SU-DHL-6 (cell line): Measurements from ENCODE around the gene NCKAP1.

Experiments
- H2AFZ ChIP-seq: fragments of 200-600 bp; sonication (generic); 2 replicates; pipeline ENCODE4 v1.6.1; 2014; ENCODE audit warnings: low read depth, mild to moderate bottlenecking, moderate library complexity, mixed read lengths, antibody characterized with exemption, low read length; ENCODE audit not compliant: severe bottlenecking
- H3F3A ChIP-seq: fragments of 200-600 bp; shearing (Covaris generic); 2 replicates; pipeline ENCODE4 v1.6.0; 2016; ENCODE audit warnings: antibody characterized with exemption, mild to moderate bottlenecking; ENCODE audit not compliant: insufficient read depth
- H3K27ac ChIP-seq: fragments of 200-600 bp; sonication (generic); 2 replicates; pipeline ENCODE4 v1.5.1; 2016; ENCODE audit warnings: low read depth, mild to moderate bottlenecking, low read length, moderate library complexity, mixed read lengths
- H3K27me3 ChIP-seq: fragments of 200-600 bp; sonication (generic), shearing (Covaris generic); 2 replicates; pipeline ENCODE4 v1.6.0; 2014; ENCODE audit warnings: mild to moderate bottlenecking, low read length
- H3K36me3 ChIP-seq: fragments of 200-600 bp; sonication (generic); 2 replicates; pipeline ENCODE4 v1.6.1; 2014; ENCODE audit warnings: mild to moderate bottlenecking, low read length, mixed read lengths
- H3K4me2 ChIP-seq: fragments of 300-600, 200-600 bp; shearing (Covaris generic), sonication (generic); 2 replicates; pipeline ENCODE4 v1.6.0; 2014; ENCODE audit warnings: low read length, low read depth, mild to moderate bottlenecking; ENCODE audit not compliant: poor library complexity, severe bottlenecking
- H3K4me3 ChIP-seq: fragments of 200-600 bp; sonication (generic); 2 replicates; pipeline ENCODE4 v1.5.1; 2014; ENCODE audit warnings: antibody characterized with exemption, low read length, mild to moderate bottlenecking, mixed read lengths; ENCODE audit not compliant: insufficient read depth, poor library complexity, severe bottlenecking
- H3K79me2 ChIP-seq: fragments of 200-600 bp; sonication (generic); 2 replicates; pipeline ENCODE4 v1.6.1; 2014; ENCODE audit warnings: mild to moderate bottlenecking, low read length, moderate library complexity; ENCODE audit not compliant: insufficient read depth
- H3K9ac ChIP-seq: fragments of 200-600 bp; sonication (generic); 2 replicates; pipeline ENCODE4 v1.7.0; 2014; ENCODE audit warnings: mild to moderate bottlenecking, low read length
- H3K9me2 ChIP-seq: fragments of 200-600 bp; sonication (generic); replicated peaks from 2 replicates; pipeline ENCODE4 v1.6.1; 2014; ENCODE audit warnings: low read length; ENCODE audit not compliant: insufficient read depth
- H3K9me3 ChIP-seq: fragments of 200-600 bp; sonication (generic); 2 replicates; pipeline ENCODE4 v1.6.1; 2014; ENCODE audit warnings: low read length, mixed read lengths; ENCODE audit not compliant: insufficient read depth
- H4K20me1 ChIP-seq: fragments of 200-600 bp; sonication (generic); 2 replicates; pipeline ENCODE4 v1.6.1; 2014; ENCODE audit warnings: low read depth, mild to moderate bottlenecking, antibody characterized with exemption, low read length, moderate library complexity, mixed read lengths
- EZH2phosphoT487 ChIP-seq: fragments of 200-600 bp; sonication (generic), shearing (Covaris generic); conservative IDR thresholded peaks from 2 replicates; pipeline ENCODE4 v1.6.1; 2018; ENCODE audit warnings: mild to moderate bottlenecking, antibody characterized with exemption, low read length, moderate library complexity, mixed read lengths
- TF ChIP-seq, protein P1 (sequence below): fragments of 200-600 bp; sonication (generic); IDR thresholded peaks from one replicate; pipeline ENCODE4 v1.5.1; 2017; ENCODE audit warnings: antibody characterized with exemption, mild to moderate bottlenecking, low read length, moderate library complexity; ENCODE audit not compliant: insufficient read depth, poor library complexity, severe bottlenecking

NCKAP1 gene

DNA sequence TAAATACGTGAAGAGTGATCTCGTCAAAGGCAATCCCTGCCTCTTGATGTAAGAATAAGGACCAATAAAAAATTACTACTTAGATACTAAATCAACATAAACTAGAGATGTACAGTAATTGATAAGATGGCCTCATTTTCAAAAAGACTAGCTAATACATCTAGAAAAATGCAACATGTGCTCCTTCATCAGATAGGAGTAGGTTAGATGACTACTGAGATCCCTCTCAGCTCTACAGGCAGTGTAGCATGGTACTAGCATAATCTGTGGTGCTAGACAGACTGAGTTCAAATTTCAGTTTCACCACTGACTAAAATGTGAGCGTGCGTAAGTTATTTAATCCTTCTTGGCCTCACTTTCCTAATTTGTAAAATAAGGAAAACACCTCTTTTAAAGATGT lies 89.2 kb downstream of the NCKAP1 start:
- no peaks in the 10 kb centered on the region for H3K27me3 ChIP-seq
- H3K4me3 ChIP-seq: no peak overlapping the region
- no peak overlapping the region for H3K4me2 ChIP-seq
- no peaks in the 10 kb centered on the region for H3K9me3 ChIP-seq
- H4K20me1 ChIP-seq: no peaks in the 10 kb centered on the region
- H3K9ac ChIP-seq: no peak overlapping the region
- H2AFZ ChIP-seq: no peak overlapping the region
- no peaks in the 10 kb centered on the region for H3K36me3 ChIP-seq
- no peaks in the 10 kb centered on the region for H3K79me2 ChIP-seq
- no peaks in the 10 kb centered on the region for H3K9me2 ChIP-seq
- H3K27ac ChIP-seq: no peak overlapping the region
- TF ChIP-seq, protein P1, sequence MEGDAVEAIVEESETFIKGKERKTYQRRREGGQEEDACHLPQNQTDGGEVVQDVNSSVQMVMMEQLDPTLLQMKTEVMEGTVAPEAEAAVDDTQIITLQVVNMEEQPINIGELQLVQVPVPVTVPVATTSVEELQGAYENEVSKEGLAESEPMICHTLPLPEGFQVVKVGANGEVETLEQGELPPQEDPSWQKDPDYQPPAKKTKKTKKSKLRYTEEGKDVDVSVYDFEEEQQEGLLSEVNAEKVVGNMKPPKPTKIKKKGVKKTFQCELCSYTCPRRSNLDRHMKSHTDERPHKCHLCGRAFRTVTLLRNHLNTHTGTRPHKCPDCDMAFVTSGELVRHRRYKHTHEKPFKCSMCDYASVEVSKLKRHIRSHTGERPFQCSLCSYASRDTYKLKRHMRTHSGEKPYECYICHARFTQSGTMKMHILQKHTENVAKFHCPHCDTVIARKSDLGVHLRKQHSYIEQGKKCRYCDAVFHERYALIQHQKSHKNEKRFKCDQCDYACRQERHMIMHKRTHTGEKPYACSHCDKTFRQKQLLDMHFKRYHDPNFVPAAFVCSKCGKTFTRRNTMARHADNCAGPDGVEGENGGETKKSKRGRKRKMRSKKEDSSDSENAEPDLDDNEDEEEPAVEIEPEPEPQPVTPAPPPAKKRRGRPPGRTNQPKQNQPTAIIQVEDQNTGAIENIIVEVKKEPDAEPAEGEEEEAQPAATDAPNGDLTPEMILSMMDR: no peak
- no peak for TF ChIP-seq EZH2phosphoT487
- H3F3A ChIP-seq: no peaks in the 10 kb centered on the region

DNA sequence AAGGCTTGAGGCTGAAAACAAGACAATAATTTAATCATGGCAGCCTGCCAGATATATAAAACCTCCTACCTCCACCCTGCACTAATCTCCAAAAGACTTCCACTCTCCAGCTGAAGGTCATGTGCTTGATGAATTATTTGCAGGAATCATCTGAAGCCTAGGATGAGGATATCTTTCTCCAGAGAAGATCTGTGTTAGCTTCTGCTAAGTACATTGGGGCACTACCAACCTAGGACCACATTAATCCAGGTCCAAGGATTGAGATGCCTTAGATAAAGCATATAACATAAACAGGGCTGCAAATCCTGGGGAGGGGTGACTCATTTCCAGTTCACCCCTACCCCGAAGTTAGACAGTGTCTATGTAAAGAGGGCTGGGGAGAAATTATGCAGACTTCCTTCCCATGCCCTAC lies 91.3 kb downstream of the NCKAP1 start:
- Histone ChIP-seq H3F3A (no peaks in the 10 kb centered on the region), H3K9ac (no peak overlapping the region), H3K4me2 (no peak overlapping the region), H3K27ac (no peak overlapping the region), H3K36me3 (no peaks in the 10 kb centered on the region), H4K20me1 (no peaks in the 10 kb centered on the region), H3K79me2 (no peaks in the 10 kb centered on the region), H3K9me2 (no peaks in the 10 kb centered on the region), H3K9me3 (no peaks in the 10 kb centered on the region), H3K27me3 (no peaks in the 10 kb centered on the region), H2AFZ (no peak overlapping the region), H3K4me3 (no peak overlapping the region)
- TF ChIP-seq, protein P1: no peak
- TF ChIP-seq EZH2phosphoT487: no peak

DNA sequence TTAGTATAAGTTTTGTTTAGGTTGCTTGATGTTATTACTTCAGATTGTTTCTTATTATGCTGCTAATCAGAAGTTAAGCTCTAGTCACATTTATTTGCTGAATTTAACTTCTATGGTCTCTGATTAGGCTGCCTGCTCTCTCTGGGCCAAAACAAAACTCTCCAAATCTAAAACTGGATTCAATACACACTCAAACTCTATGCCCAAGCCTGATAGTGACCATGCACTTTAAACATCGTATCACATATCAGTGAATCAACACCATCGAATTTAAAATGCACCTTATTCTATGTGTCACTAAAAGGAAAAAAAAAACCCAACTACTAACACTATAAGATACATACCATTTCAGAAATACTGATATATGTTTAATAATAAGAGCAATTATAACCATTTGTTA lies 94.9 kb downstream of the NCKAP1 start:
- no peak overlapping the region for H3K27ac ChIP-seq
- H3K79me2 ChIP-seq: no peaks in the 10 kb centered on the region
- H3K4me2 ChIP-seq: no peak overlapping the region
- no peak overlapping the region for H3K9ac ChIP-seq
- no peaks in the 10 kb centered on the region for H3F3A ChIP-seq
- TF ChIP-seq, protein P1: no peak
- no peak for TF ChIP-seq EZH2phosphoT487
- no peak overlapping the region for H3K4me3 ChIP-seq
- H3K9me3 ChIP-seq: no peaks in the 10 kb centered on the region
- no peaks in the 10 kb centered on the region for H3K36me3 ChIP-seq
- no peaks in the 10 kb centered on the region for H3K9me2 ChIP-seq
- no peak overlapping the region for H2AFZ ChIP-seq
- no peaks in the 10 kb centered on the region for H3K27me3 ChIP-seq
- H4K20me1 ChIP-seq: no peaks in the 10 kb centered on the region
